Measurements from ENCODE around the gene CEACAM8. TPM values are rescaled to one million over a fixed set of nuclear protein-coding genes. Genes with fewer than 3 reads are reported as not detected.

CEACAM8 gene
- total and polyA plus RNA-seq, 7 experiments from 2014 or later, result 0.59 TPM; not detected in 6

DNA sequence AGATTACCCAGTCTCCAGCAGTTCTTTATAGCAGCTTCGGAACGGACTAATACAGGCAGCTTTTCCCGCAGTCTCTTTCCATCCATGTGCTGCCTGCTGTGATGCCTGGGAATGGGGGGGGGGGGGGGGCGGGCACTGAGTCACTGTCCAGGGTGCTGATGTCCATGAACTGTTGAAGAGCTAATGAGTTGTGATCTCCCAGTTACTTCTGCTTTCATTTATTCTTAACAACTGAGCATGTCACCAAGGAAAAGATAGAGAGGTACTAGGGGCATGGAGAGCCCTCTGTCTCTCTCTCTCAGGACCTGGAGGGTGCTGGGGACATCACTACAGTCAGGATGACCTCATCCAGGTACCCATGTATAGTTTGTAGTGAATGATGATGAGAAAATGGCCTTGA is 46.2 kb downstream of the CEACAM8 start:
- H3K27ac Mint-ChIP-seq, result no peak overlapping the region
- POLR2A ChIA-PET, result no interaction called here
- intact Hi-C loops (cut with micrococcal nuclease), result no loop called here
- Histone ChIP-seq H3K4me3 (ENCODE audit: low read length) (no peak overlapping the region), H3K27me3 (ENCODE audit: control insufficient read depth in 2 of 2, insufficient read depth in 2 of 2, low read length in 2 of 2) (no peaks in the 10 kb centered on the region), H3K36me3 (ENCODE audit: control insufficient read depth in 2 of 3, insufficient read depth in 3 of 3, low read length in 3 of 3) (no peaks in the 10 kb centered on the region), H3K27ac (ENCODE audit: low read depth, low read length) (no peak overlapping the region), H3K4me1 (ENCODE audit: control insufficient read depth in 2 of 2, insufficient read depth in 2 of 2, low read length in 2 of 2) (no peaks in the 10 kb centered on the region), H3K9me3 (ENCODE audit: control insufficient read depth in 2 of 3, low read length in 3 of 3) (no peaks in the 10 kb centered on the region)
- H3K4me1 Mint-ChIP-seq, result peaks cover 0 to 9% (median 0%) of the 10 kb centered on the region in 7 donors
- CTCF ChIA-PET, result no interaction called here
- ATAC-seq (no peak), DNase-seq (no peak)
- peaks cover 3 to 24% (median 12%) of the 10 kb centered on the region in 5 donors for H3K27me3 Mint-ChIP-seq
- peaks cover 0 to 22% (median 11%) of the 10 kb centered on the region in 11 donors for H3K9me3 Mint-ChIP-seq
- peaks cover 0 to 13% (median 6%) of the 10 kb centered on the region in 5 donors for H3K36me3 Mint-ChIP-seq
- H3K4me3 Mint-ChIP-seq, result no peak overlapping the region

DNA sequence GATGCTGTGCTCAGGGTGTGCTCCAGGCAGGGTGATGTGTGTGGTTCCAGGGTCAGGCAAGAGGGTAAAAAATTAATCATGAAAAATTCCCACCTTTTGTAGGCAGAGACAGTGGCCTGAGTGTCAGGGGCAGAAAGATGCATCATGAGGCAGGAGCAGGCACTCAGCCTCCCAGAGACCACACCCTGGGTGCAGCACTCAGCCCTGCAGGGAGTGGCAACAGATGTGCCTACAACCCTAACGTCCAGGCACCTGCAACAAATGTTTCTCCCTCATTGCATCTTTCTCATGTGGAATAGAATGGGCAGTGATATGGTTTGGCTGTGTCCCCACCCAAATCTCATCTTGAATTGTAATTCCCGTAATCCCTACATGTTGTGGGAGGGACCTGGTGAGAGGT is 46.8 kb downstream of the CEACAM8 start:
- peaks cover 0 to 4% (median 0%) of the 10 kb centered on the region in 7 donors for H3K4me1 Mint-ChIP-seq
- peaks cover 3 to 24% (median 12%) of the 10 kb centered on the region in 5 donors for H3K27me3 Mint-ChIP-seq
- ChIA-PET POLR2A (no interaction called here), CTCF (no interaction called here)
- H3K27ac ChIP-seq (ENCODE audit: low read depth, low read length), result no peak overlapping the region
- no peaks in the 10 kb centered on the region for H3K36me3 ChIP-seq (ENCODE audit: control insufficient read depth in 2 of 3, insufficient read depth in 3 of 3, low read length in 3 of 3)
- H3K9me3 Mint-ChIP-seq, result peaks cover 0 to 22% (median 11%) of the 10 kb centered on the region in 11 donors
- ATAC-seq, result no peak
- no peaks in the 10 kb centered on the region for H3K9me3 ChIP-seq (ENCODE audit: control insufficient read depth in 2 of 3, low read length in 3 of 3)
- intact Hi-C loops (cut with micrococcal nuclease), result no loop called here
- no peak overlapping the region for H3K27ac Mint-ChIP-seq
- no peak overlapping the region for H3K4me3 ChIP-seq (ENCODE audit: low read length)
- no peaks in the 10 kb centered on the region for H3K4me1 ChIP-seq (ENCODE audit: control insufficient read depth in 2 of 2, insufficient read depth in 2 of 2, low read length in 2 of 2)
- H3K36me3 Mint-ChIP-seq, result peaks cover 0 to 13% (median 6%) of the 10 kb centered on the region in 5 donors
- no peak for DNase-seq
- no peak overlapping the region for H3K4me3 Mint-ChIP-seq
- H3K27me3 ChIP-seq (ENCODE audit: control insufficient read depth in 2 of 2, insufficient read depth in 2 of 2, low read length in 2 of 2), result no peaks in the 10 kb centered on the region

DNA sequence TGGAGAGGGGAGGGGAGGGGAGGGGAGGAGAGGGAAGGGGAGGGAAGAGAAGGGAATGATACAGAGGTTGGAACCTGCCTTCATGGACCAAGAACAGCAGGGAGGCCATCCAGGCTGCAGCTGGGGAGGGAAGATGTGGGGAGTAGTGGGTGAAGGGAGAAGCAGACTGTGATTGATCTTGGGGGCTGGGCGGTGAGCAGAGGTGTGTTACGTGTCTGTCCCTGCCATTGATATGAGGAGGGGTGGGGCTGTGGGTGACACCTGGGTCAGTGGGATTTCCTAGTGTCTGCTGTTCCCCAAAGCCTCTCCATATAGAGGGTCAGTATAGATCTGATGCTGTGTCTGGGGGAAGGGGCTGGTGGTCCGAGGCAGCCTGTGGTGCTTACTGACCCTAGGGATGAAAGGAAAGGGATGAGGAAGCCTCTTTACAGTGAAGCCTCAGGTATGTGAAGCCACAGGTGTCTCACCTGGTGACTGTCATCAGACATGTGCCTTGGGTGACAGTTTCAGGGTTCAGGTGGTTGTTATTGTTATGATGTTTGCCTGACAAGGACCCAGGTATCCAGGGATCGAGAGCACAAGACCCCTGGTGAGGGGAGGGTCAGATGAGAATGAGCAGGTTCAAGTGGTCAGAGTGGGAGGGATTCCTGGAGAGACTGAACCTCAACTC is 47.8 kb downstream of the CEACAM8 start:
- Mint-ChIP-seq H3K36me3 (peaks cover 0 to 13% (median 6%) of the 10 kb centered on the region in 5 donors), H3K27me3 (peaks cover 3 to 21% (median 12%) of the 10 kb centered on the region in 5 donors), H3K9me3 (peaks cover 0 to 22% (median 11%) of the 10 kb centered on the region in 11 donors), H3K4me1 (peaks cover 0 to 4% (median 0%) of the 10 kb centered on the region in 7 donors), H3K4me3 (no peak overlapping the region), H3K27ac (peak overlapping the region in 1 of 9 donors; percentile 34)
- H3K36me3 ChIP-seq (ENCODE audit: control insufficient read depth in 2 of 3, insufficient read depth in 3 of 3, low read length in 3 of 3), result no peaks in the 10 kb centered on the region
- ChIA-PET POLR2A (no interaction called here), CTCF (no interaction called here)
- intact Hi-C loops (cut with micrococcal nuclease), result no loop called here
- H3K27me3 ChIP-seq (ENCODE audit: control insufficient read depth in 2 of 2, insufficient read depth in 2 of 2, low read length in 2 of 2), result no peaks in the 10 kb centered on the region
- ATAC-seq (no peak), DNase-seq (no peak)
- H3K27ac ChIP-seq (ENCODE audit: low read depth, low read length), result no peak overlapping the region
- H3K9me3 ChIP-seq (ENCODE audit: control insufficient read depth in 2 of 3, low read length in 3 of 3), result no peaks in the 10 kb centered on the region
- no peaks in the 10 kb centered on the region for H3K4me1 ChIP-seq (ENCODE audit: control insufficient read depth in 2 of 2, insufficient read depth in 2 of 2, low read length in 2 of 2)
- H3K4me3 ChIP-seq (ENCODE audit: low read length), result no peak overlapping the region

DNA sequence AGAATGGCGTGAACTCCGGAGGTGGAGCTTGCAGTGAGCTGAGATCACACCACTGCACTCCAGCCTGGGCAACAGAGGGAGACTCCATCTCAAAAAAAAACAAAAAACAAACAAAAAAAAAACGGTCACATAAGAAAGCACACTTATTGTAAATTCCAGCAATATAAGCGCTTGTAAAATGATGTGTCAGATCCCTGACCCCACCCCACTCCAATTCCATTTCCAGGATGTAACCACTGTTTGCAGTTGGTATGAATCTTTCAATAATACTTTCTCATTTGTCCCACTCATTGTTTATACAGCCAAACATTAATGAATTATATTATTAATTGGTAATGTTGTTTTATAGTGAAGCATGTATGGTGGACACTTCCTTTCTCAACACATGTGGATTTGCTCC is 50.6 kb downstream of the CEACAM8 start:
- no peak overlapping the region for H3K27ac Mint-ChIP-seq
- no peak for ATAC-seq
- POLR2A ChIA-PET, result no interaction called here
- Histone ChIP-seq H3K27me3 (ENCODE audit: control insufficient read depth in 2 of 2, insufficient read depth in 2 of 2, low read length in 2 of 2) (no peaks in the 10 kb centered on the region), H3K27ac (ENCODE audit: low read depth, low read length) (no peak overlapping the region), H3K4me3 (ENCODE audit: low read length) (no peak overlapping the region), H3K9me3 (ENCODE audit: control insufficient read depth in 2 of 3, low read length in 3 of 3) (no peaks in the 10 kb centered on the region), H3K4me1 (ENCODE audit: control insufficient read depth in 2 of 2, insufficient read depth in 2 of 2, low read length in 2 of 2) (no peaks in the 10 kb centered on the region), H3K36me3 (ENCODE audit: control insufficient read depth in 2 of 3, insufficient read depth in 3 of 3, low read length in 3 of 3) (no peaks in the 10 kb centered on the region)
- peaks cover 0 to 6% (median under 1%) of the 10 kb centered on the region in 5 donors for H3K36me3 Mint-ChIP-seq
- intact Hi-C loops (cut with micrococcal nuclease), result no loop called here
- no peak overlapping the region for H3K4me3 Mint-ChIP-seq
- H3K9me3 Mint-ChIP-seq, result peaks cover 0 to 9% (median 4%) of the 10 kb centered on the region in 11 donors
- no peak for DNase-seq
- peaks cover 0 to 15% (median 6%) of the 10 kb centered on the region in 5 donors for H3K27me3 Mint-ChIP-seq
- H3K4me1 Mint-ChIP-seq, result peaks cover 0 to 4% (median 0%) of the 10 kb centered on the region in 7 donors
- CTCF ChIA-PET, result no interaction called here

DNA sequence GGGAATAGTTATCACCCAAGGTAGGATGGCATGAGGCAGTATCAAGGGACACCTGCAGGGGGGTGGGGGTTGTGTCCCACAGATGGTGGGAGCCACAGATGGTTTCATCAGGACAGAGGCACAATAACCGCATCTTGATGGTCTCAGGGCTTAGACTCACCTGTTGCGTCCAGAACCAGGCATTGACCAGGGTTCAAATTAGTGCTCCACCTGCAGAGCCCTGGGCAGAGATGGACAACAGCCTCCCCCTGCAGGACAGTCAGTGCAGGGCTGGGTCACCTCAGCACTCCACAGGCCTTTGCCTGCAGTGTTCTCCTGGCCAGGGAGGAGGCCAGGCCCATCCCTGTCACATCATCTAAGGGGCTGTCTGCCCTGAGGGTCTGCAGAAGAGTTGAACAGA is 51.9 kb downstream of the CEACAM8 start:
- Histone ChIP-seq H3K36me3 (ENCODE audit: control insufficient read depth in 2 of 3, insufficient read depth in 3 of 3, low read length in 3 of 3) (no peaks in the 10 kb centered on the region), H3K4me3 (ENCODE audit: low read length) (no peak overlapping the region), H3K27ac (ENCODE audit: low read depth, low read length) (no peak overlapping the region), H3K27me3 (ENCODE audit: control insufficient read depth in 2 of 2, insufficient read depth in 2 of 2, low read length in 2 of 2) (no peaks in the 10 kb centered on the region), H3K4me1 (ENCODE audit: control insufficient read depth in 2 of 2, insufficient read depth in 2 of 2, low read length in 2 of 2) (no peaks in the 10 kb centered on the region), H3K9me3 (ENCODE audit: control insufficient read depth in 2 of 3, low read length in 3 of 3) (no peaks in the 10 kb centered on the region)
- intact Hi-C loops (cut with micrococcal nuclease), result no loop called here
- no peak for DNase-seq
- Mint-ChIP-seq H3K4me3 (no peak overlapping the region), H3K9me3 (peaks cover 0 to 5% (median 0%) of the 10 kb centered on the region in 11 donors), H3K4me1 (peaks cover 0 to 4% (median 0%) of the 10 kb centered on the region in 7 donors), H3K27me3 (peaks cover 0 to 11% (median 4%) of the 10 kb centered on the region in 5 donors), H3K36me3 (no peaks in the 10 kb centered on the region), H3K27ac (no peak overlapping the region)
- ChIA-PET POLR2A (no interaction called here), CTCF (no interaction called here)
- no peak for ATAC-seq

DNA sequence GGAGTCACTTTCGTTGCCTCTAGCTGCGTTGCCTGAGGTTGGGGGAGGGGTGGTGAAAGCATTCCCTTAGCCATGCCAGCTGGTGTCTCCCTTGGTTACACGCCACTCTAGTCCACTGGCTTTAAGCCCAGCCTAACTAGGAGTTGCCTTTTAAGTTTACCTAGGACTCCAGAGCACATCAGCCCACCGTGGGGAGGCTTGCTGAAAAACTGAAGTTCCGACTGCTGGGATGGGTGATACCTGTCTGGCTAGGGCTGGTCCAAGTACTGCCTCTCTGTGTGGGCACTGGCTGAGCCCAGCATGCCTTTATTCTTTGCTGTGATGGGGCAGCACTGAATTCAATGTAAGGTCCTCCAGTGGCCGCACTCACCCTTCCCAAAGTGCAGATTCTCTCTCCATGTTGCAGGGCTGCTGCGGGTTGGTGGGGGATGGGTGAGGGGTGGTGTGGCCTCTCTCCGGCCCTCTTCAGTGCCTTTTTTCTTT is 54.6 kb downstream of the CEACAM8 start:
- H3K27ac ChIP-seq (ENCODE audit: low read depth, low read length), result no peak overlapping the region
- intact Hi-C loops (cut with micrococcal nuclease), result no loop called here
- Mint-ChIP-seq H3K9me3 (no peaks in the 10 kb centered on the region), H3K27ac (no peak overlapping the region), H3K36me3 (no peaks in the 10 kb centered on the region), H3K27me3 (peaks cover 0 to 8% (median 0%) of the 10 kb centered on the region in 5 donors), H3K4me1 (no peaks in the 10 kb centered on the region), H3K4me3 (no peak overlapping the region)
- no peaks in the 10 kb centered on the region for H3K36me3 ChIP-seq (ENCODE audit: control insufficient read depth in 2 of 3, insufficient read depth in 3 of 3, low read length in 3 of 3)
- POLR2A ChIA-PET, result no interaction called here
- ATAC-seq, result no peak
- no peak overlapping the region for H3K4me3 ChIP-seq (ENCODE audit: low read length)
- peak in 1 of 9 donors; percentile 18 for DNase-seq
- H3K27me3 ChIP-seq (ENCODE audit: control insufficient read depth in 2 of 2, insufficient read depth in 2 of 2, low read length in 2 of 2), result no peaks in the 10 kb centered on the region
- no peaks in the 10 kb centered on the region for H3K9me3 ChIP-seq (ENCODE audit: control insufficient read depth in 2 of 3, low read length in 3 of 3)
- CTCF ChIA-PET, result no interaction called here
- H3K4me1 ChIP-seq (ENCODE audit: control insufficient read depth in 2 of 2, insufficient read depth in 2 of 2, low read length in 2 of 2), result no peaks in the 10 kb centered on the region
